HG02943 (cell line): ENCODE data around the gene ARID1A.
A peak's percentile ranks its signal among the peaks of the same experiment; 100 is the strongest.
"Not testable (repeated sequence)": the region's sequence is repeated elsewhere in the genome, so short reads cannot be mapped to it uniquely, and the experiment has no call there.

ENCODE experiments used
- ATAC-seq: cut with Tn5 transposase; IDR thresholded peaks from one replicate; pipeline ENCODE4 v1.9.1; 2021; ENCODE audit warnings: mild to moderate bottlenecking, low read depth, moderate library complexity; ENCODE audit not compliant: unreplicated experiment

ARID1A gene

DNA sequence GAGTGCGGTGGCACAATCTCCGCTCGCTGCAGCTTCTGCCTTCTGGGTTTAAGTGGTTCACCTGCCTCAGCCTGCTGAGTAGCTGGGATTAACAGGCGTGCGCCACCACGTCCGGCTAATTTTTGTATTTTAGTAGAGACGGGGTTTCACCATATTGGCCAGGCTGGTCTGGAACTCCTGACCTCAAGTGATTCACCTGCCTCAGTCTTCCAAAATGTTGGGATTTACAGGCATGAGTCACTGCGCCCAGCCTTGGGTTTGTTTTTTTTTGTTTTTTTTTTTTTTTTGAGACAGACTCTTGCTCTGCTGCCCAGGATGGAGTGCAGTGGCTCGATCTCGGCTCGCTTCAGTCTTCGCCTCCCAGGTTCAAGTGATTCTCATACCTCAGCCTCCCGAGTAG is 30.1 kb downstream of the ARID1A start:
- ATAC-seq = not testable (repeated sequence)

GRCh38 chr1:26726784-26727183 is 31.0 kb downstream of the ARID1A start:
- no peak for ATAC-seq

DNA sequence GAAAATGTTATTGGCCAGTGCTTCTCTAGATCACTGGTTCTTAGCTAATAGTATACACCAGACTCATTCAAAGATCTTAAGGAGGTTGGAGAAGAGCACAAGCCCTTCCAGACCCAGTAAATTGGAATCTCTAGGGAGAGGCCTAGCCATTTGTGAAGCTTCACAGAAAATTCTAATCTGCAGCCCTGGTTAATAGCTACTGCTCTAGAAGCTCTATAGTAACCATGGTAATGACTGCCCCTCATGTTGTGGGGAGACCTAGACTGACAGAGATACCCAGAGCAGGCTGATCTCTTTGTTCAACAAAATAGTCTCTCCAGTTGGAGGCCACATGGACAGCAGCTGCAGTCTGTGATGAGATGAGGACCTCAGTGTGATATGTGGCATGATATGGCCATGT is 31.7 kb downstream of the ARID1A start:
- ATAC-seq = no peak

- ATAC-seq = no peak
These were observed 32.8 kb downstream of the ARID1A start for GRCh38 chr1:26728645-26729044.

- ATAC-seq = no peak
These were observed 33.8 kb downstream of the ARID1A start for GRCh38 chr1:26729633-26730032.

GRCh38 chr1:26730695-26731094 is 34.9 kb downstream of the ARID1A start:
- ATAC-seq = no peak

DNA sequence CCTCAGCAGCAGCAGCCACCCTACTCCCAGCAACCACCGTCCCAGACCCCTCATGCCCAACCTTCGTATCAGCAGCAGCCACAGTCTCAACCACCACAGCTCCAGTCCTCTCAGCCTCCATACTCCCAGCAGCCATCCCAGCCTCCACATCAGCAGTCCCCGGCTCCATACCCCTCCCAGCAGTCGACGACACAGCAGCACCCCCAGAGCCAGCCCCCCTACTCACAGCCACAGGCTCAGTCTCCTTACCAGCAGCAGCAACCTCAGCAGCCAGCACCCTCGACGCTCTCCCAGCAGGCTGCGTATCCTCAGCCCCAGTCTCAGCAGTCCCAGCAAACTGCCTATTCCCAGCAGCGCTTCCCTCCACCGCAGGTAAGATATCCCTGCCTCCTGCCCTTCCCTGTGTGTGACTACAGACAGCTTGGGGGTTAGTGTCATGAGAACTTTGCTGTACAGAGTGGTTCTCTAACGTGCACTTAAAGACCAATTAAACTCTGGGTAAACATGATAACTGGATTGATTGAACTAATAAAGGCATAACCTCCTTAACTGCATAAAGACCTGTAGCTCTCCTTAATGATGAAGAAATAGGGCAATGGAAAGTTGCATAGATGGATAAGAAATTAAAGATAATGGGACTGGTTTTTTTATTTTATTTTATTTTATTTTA is 35.6 kb downstream of the ARID1A start:
- no peak for ATAC-seq

DNA sequence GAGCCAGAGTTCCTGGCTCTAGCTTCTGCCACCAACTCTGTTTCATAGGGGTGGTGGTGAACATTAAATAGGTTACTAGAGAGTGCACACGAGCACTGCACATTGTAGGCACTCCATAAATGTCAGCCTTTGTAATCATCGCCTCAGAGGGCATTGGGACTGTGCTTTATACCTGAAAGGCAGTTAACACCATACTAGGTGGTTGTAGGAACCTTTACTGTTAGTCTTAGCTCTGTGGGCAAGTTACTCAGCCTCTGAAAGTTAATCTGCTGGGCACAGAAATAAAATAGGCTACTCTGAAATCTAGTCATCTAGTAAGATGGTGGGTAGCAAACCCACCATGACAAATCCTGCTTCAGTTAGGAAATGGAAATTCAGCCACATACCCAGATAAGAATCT is 37.6 kb downstream of the ARID1A start:
- no peak for ATAC-seq

DNA sequence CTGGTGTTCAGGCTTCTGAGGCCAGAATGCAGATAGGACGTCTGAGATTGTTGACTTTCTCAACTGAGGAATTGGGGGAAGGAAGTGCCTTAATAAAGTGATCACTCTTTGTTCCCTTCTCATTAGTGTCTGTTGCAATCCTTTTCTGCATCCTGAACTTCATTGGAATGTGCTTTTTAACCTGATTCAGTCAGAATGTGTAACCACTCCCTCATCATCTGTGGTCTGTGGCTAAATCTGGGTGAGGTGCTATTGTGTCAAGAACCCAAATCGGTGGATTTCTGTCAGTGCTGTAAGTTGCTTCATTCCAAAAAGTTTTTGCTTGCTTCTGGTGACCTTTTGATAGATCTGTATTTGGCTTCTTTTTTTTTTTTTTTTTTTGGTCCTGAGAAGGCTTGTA is 38.2 kb downstream of the ARID1A start:
- no peak for ATAC-seq

DNA sequence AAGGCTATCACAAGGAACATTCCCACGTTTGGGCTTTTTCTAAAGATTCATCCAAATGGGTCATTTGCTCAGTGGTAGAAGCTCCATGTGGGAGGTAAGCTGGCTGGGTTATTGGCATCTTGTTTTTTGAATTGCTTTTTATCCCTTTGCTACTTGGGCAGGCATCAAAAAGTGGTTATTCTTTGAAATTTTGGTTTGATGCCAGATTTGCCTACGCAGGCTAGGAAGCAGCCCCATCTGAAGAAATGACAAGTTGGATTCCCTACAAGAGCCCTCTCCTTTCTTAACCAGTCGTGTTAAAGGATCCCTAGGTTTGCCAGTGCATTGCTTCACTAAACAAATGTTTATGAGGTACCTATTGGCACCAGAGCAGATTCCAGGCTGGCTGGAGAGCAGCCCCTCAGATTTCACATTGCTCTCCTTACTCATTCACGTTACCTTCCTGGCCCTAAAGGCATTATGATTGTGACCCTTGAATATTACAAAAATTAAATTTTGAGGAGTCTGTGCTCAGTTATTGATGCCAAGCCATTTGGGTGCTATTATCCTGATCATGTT is 38.8 kb downstream of the ARID1A start:
- ATAC-seq = no peak

- ATAC-seq = no peak
These were observed 43.6 kb downstream of the ARID1A start for GRCh38 chr1:26739329-26739914.

DNA sequence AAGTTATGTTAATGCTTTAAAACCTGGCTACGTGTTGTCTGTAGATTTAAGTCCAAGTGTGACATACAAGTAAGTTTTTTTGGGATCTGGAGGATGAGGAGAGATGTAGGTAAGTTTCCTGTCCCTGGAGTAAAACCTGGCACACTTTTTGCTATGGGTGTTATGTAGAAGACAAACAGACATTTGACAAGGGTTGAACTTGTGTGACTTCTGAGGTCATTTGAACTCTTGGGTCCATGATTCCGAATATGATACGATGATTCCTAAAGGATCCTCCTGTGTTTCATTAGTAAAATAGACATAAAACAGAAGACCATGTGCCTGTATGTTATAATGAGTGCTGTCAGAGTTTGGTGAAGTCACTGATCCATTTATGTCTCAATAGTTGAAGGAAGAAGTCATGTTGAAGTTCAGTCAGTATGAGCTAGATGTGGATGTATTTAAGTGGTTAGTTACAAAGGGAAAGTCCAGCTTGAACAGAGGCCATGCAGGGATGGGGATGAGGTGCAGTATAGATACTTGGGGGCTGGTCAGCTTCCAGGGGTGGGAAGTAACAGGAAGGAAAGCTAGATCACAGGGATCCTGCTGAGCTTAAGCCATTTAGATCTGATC is 44.3 kb downstream of the ARID1A start:
- no peak for ATAC-seq

DNA sequence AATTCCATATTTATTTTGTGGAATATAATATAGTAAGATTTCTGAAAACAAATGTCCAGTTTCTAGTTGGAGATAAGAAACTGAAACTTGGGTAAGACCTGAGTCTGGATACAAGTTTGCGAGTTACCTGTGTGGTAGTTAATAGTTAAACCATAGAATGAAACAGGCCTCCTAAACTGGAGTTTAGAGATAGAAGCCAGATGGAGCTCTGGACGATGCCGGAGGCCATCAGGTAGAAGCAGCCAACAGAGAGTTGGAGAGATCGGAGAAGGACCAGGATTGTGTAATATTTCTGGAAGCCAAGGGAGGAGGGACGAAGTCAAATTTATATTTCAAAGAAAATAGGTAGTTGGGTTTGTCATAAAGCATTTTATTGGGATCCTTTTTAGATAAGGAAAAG is 45.1 kb downstream of the ARID1A start:
- no peak for ATAC-seq

- no peak for ATAC-seq
These were observed 47.7 kb downstream of the ARID1A start for GRCh38 chr1:26743426-26744059.

GRCh38 chr1:26744075-26744959 is 48.5 kb downstream of the ARID1A start:
- ATAC-seq = peak; percentile 88

DNA sequence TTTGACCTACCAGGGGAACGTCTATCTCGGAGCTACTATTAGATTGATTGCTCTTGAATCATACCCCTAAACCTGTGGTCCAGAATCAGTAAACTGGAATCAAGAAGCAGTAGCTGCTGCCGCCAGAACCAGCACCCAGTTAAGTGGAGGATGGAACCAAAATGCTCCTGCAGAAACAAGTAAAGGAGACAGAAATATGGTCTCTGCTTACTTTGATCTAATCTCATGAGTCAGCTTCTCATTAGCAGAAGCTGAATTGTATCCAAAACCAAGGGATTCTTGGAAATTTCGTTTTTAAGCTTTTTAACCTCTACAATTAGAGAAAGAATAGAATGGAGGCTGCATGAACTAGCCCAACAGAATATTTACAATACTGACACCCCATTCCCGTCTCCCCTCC is 49.4 kb downstream of the ARID1A start:
- no peak for ATAC-seq

DNA sequence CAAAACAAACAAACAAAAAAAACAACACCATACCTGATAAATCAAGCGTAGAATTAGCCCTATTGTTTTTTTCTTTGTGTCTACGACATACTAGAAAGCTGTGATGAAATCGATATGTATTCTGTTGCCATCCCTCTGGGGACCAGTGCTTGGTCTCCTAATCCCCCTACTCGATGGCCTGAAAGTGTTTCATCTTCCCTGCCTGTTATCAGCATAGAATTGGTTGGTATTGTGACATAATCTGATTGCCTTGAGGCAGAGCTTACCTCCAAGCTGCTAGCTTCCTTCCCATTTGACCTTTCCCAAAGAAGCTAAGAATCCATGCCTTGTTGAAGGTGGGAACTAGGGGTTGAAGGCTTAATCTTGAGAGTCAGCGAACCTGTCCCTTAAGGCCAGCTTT is 51.2 kb downstream of the ARID1A start:
- no peak for ATAC-seq

GRCh38 chr1:26748351-26748750 is 52.5 kb downstream of the ARID1A start:
- ATAC-seq = no peak

DNA sequence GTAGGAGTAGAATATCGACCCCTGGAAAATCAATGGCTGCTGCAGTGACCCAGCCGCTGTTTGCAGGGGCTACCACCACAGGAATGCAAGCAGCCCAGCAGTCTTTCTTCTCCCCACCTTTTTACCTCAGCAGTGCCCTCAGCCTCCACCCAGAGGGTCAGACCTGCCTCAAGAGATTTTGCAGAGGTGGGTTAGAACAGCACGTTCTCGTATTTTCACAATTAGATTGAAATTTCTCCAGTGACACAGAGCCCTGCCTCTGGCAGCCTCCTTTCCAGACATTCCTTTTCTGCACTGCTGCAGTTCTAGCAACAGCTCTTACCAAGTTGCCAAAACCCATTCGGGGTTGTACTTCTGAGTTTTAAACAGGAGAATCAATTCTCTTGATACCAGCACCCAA is 53.6 kb downstream of the ARID1A start:
- no peak for ATAC-seq

DNA sequence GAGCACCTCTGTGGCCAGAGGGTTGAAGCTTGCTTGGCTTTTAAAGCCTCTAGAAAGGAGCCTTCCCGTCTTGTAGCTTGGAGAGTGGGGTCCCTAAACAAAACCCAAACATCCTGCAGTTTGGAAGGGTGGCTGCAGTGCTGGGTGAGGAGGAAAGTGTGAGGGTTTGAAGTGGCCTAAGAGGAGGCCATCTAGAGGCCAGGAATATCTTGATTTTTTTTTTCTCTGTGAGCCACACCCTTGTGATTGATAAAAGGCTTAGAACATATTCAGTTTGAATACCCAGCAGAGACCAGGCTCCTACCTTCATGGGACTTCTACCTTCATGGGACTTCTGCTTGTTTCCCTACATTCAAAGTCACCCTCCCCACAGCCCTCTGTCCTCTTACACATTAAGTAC is 54.6 kb downstream of the ARID1A start:
- ATAC-seq = no peak
